ENCODE data around the gene TTC39C.

DNA sequence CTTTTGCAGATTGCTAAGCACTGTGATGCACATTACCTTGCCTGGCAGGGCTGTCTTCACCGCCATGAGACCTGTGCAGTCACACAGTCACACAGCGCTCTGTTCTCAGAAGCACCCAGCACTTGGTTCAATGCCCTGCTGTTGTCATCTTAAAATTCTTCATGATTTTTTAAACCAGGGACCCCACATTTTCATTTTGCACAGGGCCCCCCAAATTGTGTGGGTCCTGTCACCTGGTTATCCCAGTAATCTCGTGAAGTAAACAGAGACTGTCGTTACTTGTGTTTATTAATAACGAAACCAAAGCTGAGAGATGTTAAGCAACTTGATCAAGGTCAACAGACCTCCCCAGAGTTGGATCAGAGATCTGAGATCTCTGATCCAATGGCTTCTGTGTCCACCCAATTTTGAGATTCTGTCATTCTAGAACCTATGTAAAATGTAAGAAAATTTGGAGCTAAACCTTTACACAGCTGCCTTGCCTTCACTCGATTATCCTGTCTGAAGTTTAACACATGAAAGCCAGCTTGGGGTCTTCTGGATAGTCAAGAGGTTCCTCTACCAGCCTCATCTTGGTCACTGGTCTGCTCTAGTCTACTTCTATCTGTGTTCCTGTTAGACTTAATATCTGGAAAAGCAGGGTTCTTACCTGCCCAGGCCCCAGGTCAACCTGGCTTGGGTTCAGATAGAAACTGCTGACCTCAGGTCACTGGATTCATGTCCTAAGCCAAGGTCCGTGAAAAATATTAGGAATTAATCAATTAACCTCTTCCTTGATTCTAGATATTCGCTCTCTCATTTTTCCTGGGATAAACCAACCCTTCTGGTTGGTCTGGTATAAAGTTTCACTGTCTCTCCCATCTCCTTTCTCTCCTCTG, 13.7 kb upstream of the TTC39C start:
- TF ChIP-seq, protein P1, sequence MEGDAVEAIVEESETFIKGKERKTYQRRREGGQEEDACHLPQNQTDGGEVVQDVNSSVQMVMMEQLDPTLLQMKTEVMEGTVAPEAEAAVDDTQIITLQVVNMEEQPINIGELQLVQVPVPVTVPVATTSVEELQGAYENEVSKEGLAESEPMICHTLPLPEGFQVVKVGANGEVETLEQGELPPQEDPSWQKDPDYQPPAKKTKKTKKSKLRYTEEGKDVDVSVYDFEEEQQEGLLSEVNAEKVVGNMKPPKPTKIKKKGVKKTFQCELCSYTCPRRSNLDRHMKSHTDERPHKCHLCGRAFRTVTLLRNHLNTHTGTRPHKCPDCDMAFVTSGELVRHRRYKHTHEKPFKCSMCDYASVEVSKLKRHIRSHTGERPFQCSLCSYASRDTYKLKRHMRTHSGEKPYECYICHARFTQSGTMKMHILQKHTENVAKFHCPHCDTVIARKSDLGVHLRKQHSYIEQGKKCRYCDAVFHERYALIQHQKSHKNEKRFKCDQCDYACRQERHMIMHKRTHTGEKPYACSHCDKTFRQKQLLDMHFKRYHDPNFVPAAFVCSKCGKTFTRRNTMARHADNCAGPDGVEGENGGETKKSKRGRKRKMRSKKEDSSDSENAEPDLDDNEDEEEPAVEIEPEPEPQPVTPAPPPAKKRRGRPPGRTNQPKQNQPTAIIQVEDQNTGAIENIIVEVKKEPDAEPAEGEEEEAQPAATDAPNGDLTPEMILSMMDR (IDR thresholded peaks at IDR 0.05; ENCODE audit: extremely low read depth in 1 of 2, insufficient read depth in 1 of 2, low read depth in 1 of 2, low read length in 2 of 2): no peak
- TF ChIP-seq EZH2 (IDR thresholded peaks at IDR 0.05; ENCODE audit: borderline replicate concordance, low read depth, low read length, severe bottlenecking) (no peak), POLR2AphosphoS5 (IDR thresholded peaks at IDR 0.05; ENCODE audit: insufficient read depth, low read depth, low read length) (no peak), POLR2A (IDR thresholded peaks at IDR 0.05; ENCODE audit: low read depth, low read length) (no peak), MYC (IDR thresholded peaks at IDR 0.05; ENCODE audit: low read depth, low read length) (no peak), GATA2 (IDR thresholded peaks at IDR 0.05; ENCODE audit: insufficient read depth, insufficient read length, low read depth, low read length) (no peak)
